Measurements from ENCODE around the gene TMEM140. TPM values are rescaled to one million over a fixed set of nuclear protein-coding genes. Genes with fewer than 3 reads are reported as not detected.

TMEM140 gene
- total RNA-seq, 1 experiment from 2014 or later = not detected

DNA sequence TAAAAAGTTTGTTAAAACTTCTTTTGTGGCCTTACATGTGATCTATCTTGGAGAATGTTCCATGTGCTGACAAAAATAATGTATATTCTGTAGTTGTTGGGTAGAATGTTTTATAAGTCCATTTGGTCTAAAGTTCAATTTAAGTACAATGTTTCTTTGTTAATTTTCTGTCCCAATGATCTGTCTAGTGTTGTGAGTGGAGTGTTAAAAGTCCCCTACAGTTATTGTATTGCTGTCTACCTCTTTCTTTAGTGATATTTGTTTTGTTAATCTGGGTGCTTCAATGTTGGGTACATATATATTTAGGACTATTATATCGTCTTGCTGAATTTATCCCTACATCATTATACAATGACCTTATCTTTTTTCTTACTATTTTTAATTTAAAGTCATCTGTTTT, 6.9 kb downstream of the TMEM140 start:
- H3K9me3 ChIP-seq (ENCODE audit: low read depth, low read length, poor library complexity, severe bottlenecking) = peaks cover 31% of the 10 kb centered on the region
- POLR2A ChIA-PET (ENCODE audit: low non-redundant PET) = no interaction called here
- BruUV-seq (replicated peaks) = no TSS peak
- no peaks in the 10 kb centered on the region for H3K36me3 ChIP-seq (ENCODE audit: insufficient read depth, low read length, poor library complexity, severe bottlenecking)
- no peak overlapping the region for H3K4me3 ChIP-seq (ENCODE audit: low read depth, low read length, poor library complexity, severe bottlenecking)
- CTCF ChIA-PET = no interaction called here
- no peaks in the 10 kb centered on the region for H3K4me1 ChIP-seq (ENCODE audit: insufficient read depth, low read length, poor library complexity, severe bottlenecking)
- intact Hi-C loops (cut with micrococcal nuclease; ENCODE audit: unreplicated experiment) = no loop called here
- H3K27ac ChIP-seq (ENCODE audit: low read depth, low read length, poor library complexity, severe bottlenecking) = no peak overlapping the region
- no peaks in the 10 kb centered on the region for H3K27me3 ChIP-seq (replicated peaks; ENCODE audit: insufficient read depth, low read depth, low read length, poor library complexity)
- DNase-seq (ENCODE audit: low spot score) = no peak
- TF ChIP-seq, protein P1, sequence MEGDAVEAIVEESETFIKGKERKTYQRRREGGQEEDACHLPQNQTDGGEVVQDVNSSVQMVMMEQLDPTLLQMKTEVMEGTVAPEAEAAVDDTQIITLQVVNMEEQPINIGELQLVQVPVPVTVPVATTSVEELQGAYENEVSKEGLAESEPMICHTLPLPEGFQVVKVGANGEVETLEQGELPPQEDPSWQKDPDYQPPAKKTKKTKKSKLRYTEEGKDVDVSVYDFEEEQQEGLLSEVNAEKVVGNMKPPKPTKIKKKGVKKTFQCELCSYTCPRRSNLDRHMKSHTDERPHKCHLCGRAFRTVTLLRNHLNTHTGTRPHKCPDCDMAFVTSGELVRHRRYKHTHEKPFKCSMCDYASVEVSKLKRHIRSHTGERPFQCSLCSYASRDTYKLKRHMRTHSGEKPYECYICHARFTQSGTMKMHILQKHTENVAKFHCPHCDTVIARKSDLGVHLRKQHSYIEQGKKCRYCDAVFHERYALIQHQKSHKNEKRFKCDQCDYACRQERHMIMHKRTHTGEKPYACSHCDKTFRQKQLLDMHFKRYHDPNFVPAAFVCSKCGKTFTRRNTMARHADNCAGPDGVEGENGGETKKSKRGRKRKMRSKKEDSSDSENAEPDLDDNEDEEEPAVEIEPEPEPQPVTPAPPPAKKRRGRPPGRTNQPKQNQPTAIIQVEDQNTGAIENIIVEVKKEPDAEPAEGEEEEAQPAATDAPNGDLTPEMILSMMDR (conservative IDR thresholded peaks at IDR 0.05; ENCODE audit: low read depth, low read length) = no peak
- no peak for TF ChIP-seq EZH2 (IDR thresholded peaks at IDR 0.05; ENCODE audit: borderline replicate concordance, low read depth, low read length, poor library complexity, severe bottlenecking)

DNA sequence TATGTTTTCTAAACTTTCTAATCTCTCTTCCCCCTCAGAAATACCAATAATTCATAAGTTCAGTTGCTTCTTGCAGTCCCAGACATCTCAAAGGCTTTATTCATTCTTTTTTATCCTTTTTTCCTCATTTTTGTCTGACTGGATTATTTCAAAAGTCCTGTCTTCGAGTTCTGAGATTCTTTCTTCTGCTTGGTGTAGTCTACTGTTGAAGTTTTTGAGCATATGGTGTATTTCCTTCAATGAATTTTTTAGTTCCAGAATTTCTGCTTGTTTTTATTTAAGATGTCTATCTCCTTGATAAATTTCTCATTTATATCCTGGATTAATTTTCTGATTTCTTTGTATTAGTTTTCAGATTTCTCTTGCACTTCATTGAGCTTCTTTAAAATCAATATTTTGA, 8.4 kb downstream of the TMEM140 start:
- intact Hi-C loops (cut with micrococcal nuclease; ENCODE audit: unreplicated experiment) = no loop called here
- no peak overlapping the region for H3K27ac ChIP-seq (ENCODE audit: low read depth, low read length, poor library complexity, severe bottlenecking)
- H3K9me3 ChIP-seq (ENCODE audit: low read depth, low read length, poor library complexity, severe bottlenecking) = peaks cover 31% of the 10 kb centered on the region
- H3K4me1 ChIP-seq (ENCODE audit: insufficient read depth, low read length, poor library complexity, severe bottlenecking) = peaks cover 6% of the 10 kb centered on the region
- BruUV-seq (replicated peaks) = no TSS peak
- no peaks in the 10 kb centered on the region for H3K36me3 ChIP-seq (ENCODE audit: insufficient read depth, low read length, poor library complexity, severe bottlenecking)
- H3K4me3 ChIP-seq (ENCODE audit: low read depth, low read length, poor library complexity, severe bottlenecking) = no peak overlapping the region
- CTCF ChIA-PET = interaction anchor here (0.6 kb wide), 1 partner anchor 959 kb away, joined by 3 read pairs; no protein-coding TSS in a partner anchor
- POLR2A ChIA-PET (ENCODE audit: low non-redundant PET) = no interaction called here
- DNase-seq (ENCODE audit: low spot score) = no peak
- H3K27me3 ChIP-seq (replicated peaks; ENCODE audit: insufficient read depth, low read depth, low read length, poor library complexity) = no peaks in the 10 kb centered on the region
- TF ChIP-seq EZH2 (IDR thresholded peaks at IDR 0.05; ENCODE audit: borderline replicate concordance, low read depth, low read length, poor library complexity, severe bottlenecking) = no peak
- TF ChIP-seq, protein P1 (conservative IDR thresholded peaks at IDR 0.05; ENCODE audit: low read depth, low read length) = no peak

DNA sequence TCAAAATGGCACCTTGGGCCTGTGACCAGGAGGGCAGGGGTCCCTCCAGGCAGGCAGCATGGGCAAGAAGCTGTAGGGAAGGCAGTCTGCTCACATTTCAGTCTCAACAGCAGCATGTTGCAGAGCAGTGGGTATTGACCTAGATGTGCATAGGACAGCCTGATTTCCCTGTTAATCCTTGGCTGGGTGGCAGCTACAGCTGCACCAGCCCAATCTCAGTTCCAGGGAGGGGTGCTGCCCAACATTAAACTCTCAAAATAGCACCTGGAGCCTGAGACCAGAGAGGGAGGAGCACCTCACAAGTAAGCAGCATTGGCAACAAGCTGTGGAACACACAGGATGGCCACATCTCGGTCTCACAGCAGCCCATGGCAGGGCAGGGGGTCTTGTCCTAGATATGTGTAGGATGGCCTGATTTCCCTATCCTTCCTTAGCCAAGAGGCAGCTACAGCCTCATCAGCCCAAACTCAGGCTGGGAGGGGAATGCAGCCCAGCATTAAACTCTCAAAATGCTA, 10.3 kb downstream of the TMEM140 start:
- Histone ChIP-seq H3K36me3 (ENCODE audit: insufficient read depth, low read length, poor library complexity, severe bottlenecking) (no peaks in the 10 kb centered on the region), H3K27ac (ENCODE audit: low read depth, low read length, poor library complexity, severe bottlenecking) (no peak overlapping the region), H3K9me3 (ENCODE audit: low read depth, low read length, poor library complexity, severe bottlenecking) (peaks cover 35% of the 10 kb centered on the region), H3K27me3 (replicated peaks; ENCODE audit: insufficient read depth, low read depth, low read length, poor library complexity) (no peaks in the 10 kb centered on the region), H3K4me1 (ENCODE audit: insufficient read depth, low read length, poor library complexity, severe bottlenecking) (peaks cover 8% of the 10 kb centered on the region), H3K4me3 (ENCODE audit: low read depth, low read length, poor library complexity, severe bottlenecking) (no peak overlapping the region)
- intact Hi-C loops (cut with micrococcal nuclease; ENCODE audit: unreplicated experiment) = no loop called here
- no TSS peak for BruUV-seq (replicated peaks)
- ChIA-PET CTCF (no interaction called here), POLR2A (ENCODE audit: low non-redundant PET) (no interaction called here)
- no peak for TF ChIP-seq EZH2 (IDR thresholded peaks at IDR 0.05; ENCODE audit: borderline replicate concordance, low read depth, low read length, poor library complexity, severe bottlenecking)
- TF ChIP-seq, protein P1 (conservative IDR thresholded peaks at IDR 0.05; ENCODE audit: low read depth, low read length) = no peak
- no peak for DNase-seq (ENCODE audit: low spot score)

All from A673 (cell line).